ENCODE results near the gene PRKG1.
"Not testable (repeated sequence)": the region's sequence is repeated elsewhere in the genome, so short reads cannot be mapped to it uniquely, and the experiment has no call there.

The PRKG1 gene

GRCh38 chr10:51510231-51510630 lies 435.9 kb downstream of the PRKG1 start:
- DNase-seq (ENCODE audit: low spot score): no peak

DNA sequence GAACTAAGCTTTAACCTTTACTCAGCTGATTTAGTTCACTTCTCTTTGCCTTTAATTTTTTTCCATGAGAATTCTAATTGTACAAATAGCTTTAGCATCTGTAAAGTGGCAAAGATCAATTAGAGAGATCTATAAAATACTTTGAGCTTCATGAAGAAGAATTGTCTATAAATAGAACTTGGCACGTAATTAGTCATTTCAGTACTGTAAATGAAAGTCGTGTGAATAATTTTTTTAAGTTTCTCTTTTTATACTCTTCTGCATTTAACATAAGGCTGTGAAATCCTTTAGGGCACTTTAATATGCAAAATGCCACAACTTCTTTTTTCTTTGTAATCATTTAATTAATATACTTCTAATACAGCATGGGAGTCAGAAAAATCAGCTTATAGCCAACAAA lies 447.3 kb downstream of the PRKG1 start:
- no peak for DNase-seq (ENCODE audit: low spot score)

DNA sequence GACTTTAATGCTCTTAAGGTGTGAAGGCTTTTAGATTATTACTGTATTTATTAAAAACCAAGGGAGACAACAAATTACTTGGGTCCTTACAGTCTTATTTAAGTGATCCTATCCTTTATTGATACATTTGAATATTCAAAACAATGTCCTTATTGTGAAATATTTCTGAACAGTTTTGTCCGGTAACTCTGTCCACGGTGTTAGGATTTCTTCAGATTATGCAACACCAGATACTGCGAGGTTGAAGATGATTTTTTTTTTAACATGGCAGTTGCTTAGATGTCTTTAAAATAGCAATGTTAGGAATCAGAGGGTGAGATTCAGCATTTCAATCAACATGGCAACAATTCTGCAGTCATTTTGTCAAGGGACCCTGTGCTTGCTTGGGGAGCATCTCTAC lies 448.6 kb downstream of the PRKG1 start:
- no peak for DNase-seq (ENCODE audit: low spot score)

- no peak for DNase-seq (ENCODE audit: low spot score)
Measured at GRCh38 chr10:51523440-51523839, 449.2 kb downstream of the PRKG1 start.

- no peak for DNase-seq (ENCODE audit: low spot score)
Measured at GRCh38 chr10:51524041-51524440, 449.8 kb downstream of the PRKG1 start.

DNA sequence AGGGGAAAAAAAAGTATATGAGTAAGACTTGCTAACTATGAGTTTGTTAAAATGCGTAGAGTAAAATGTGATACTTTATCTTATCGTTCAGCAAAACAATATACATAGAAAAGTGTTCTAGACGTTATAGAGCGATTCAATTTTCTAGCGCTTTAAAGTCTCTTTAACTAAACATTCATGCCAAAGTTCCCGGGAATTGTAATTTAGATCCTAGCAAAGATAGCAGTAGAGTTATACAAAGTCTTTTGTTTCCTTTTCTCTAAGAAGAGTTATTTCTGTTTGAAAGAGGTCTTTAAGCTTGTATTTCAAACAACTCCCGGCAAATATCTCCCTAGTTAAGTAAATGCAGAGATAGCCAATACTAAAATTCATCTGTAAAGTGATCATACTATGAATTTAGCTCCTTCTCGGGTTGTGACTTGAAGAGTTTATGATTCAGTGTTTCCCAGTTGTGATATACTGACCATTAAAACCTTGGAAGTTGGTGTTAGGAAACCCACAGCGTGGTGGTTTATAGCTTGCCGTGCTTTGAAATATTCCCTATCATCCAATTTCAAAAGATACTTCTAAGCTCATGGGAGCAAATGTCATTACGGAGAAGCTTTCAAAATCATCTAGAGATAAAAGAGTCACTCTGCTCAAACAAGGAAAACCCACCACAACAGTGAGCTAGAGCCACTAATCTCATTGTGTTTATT lies 453.4 kb downstream of the PRKG1 start:
- DNase-seq (ENCODE audit: low spot score): no peak

- no peak for DNase-seq (ENCODE audit: low spot score)
Measured at GRCh38 chr10:51528527-51528926, 454.2 kb downstream of the PRKG1 start.

- no peak for DNase-seq (ENCODE audit: low spot score)
Measured at GRCh38 chr10:51530541-51530940, 456.3 kb downstream of the PRKG1 start.

DNA sequence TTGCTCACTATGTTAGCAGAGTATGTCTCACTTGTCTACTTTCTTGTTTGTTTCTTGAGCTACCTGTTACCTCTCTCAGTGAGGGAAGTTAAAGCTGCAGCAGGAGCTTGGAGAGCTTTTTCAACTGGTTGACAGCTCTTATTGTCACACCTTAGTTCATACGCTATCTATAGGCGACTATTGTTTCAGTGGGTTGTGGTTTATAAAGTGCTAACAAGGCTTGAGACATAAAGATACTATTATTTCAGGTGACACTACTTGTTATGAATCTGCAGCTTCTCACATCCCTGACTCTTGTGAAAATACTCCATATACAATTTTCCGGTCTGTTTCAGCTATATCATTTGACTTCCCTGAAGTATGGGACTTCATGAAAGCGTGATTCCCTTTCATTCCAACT lies 457.8 kb downstream of the PRKG1 start:
- no peak for DNase-seq (ENCODE audit: low spot score)

DNA sequence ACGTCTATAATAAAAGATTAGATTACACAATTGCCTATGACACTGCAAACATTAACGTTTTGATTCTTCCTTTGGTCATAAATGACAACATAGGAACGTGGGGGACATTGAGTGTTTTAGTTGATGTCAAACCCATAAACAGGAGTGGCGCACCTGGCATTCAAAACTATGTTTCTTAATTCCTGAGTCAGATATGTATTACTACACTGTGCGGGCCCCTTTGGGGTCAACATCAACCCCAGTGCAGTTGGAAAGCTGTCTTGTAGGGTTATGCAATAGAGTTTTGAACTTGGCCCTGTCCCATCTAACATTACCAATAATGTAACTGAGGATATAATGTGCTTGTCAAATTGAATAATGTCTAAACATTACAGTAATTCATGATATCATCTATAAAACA lies 468.6 kb downstream of the PRKG1 start:
- no peak for DNase-seq (ENCODE audit: low spot score)

GRCh38 chr10:51544933-51545332 lies 470.6 kb downstream of the PRKG1 start:
- no peak for DNase-seq (ENCODE audit: low spot score)

DNA sequence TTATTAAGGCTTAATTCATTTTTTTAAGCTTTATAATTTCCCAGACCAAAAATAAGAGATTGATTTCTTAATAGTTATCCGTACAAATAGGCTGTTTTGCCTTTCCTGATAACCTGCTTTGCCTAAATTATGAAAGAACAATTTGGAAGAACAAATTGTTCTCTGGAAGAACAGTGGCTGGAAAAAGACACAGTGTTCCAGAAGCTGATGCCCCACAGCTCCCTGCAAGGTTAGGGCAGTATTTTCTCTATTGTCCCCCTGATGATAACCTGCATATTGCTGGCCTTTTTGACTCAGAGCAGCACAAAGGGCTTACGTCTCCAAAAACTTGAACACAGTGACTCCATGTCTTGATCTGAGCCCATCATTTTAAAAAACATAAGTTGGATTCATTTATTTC lies 473.7 kb downstream of the PRKG1 start:
- no peak for DNase-seq (ENCODE audit: low spot score)

DNA sequence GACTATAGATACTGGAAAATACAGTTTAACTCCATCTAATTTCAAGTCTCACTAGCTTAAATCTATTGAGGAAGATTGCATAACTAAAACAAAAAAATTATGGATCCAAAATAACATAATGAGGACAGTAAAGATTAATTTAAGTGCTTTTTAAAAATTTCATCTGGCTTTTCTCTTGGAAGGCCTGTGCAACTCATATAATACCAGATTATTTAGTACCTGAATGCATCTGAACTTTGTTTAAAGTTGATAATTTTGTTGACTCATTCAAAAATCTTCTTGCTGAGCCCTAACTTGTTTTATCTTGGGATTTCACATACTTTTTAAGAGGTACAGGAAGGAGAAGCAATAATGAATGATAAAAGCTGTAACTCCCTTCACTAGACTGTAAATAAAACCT lies 478.6 kb downstream of the PRKG1 start:
- no peak for DNase-seq (ENCODE audit: low spot score)

DNA sequence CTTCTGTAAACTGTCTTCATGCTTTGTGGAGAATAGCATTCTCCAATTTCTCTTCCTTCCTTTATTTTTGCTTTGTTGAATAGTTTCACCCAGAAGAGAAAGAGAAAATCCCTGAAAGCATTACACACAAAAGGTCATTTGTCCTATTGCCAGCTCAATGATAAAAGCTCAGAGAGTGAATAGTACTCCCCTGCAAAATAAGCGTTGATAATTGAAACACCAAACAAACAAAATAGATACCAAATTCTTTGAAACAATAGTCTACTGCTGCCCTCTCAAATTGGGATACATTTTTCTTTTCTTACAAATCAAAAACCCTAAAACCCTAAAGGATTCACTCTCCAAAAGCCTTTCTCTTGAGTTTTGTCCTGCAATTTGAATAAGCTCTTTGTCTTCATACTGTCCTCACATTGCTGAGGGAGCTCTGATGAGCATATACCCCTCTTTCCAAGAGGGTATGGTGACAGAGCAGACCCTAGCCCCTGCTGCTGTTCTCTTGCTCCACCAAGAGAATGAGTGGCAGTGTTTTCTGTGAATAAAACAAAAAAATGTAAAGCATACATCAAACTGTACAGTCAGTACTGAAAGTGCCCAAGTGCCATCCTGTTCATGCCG lies 490.7 kb downstream of the PRKG1 start:
- DNase-seq (ENCODE audit: low spot score): no peak

- no peak for DNase-seq (ENCODE audit: low spot score)
Measured at GRCh38 chr10:51567271-51567670, 493.0 kb downstream of the PRKG1 start.

DNA sequence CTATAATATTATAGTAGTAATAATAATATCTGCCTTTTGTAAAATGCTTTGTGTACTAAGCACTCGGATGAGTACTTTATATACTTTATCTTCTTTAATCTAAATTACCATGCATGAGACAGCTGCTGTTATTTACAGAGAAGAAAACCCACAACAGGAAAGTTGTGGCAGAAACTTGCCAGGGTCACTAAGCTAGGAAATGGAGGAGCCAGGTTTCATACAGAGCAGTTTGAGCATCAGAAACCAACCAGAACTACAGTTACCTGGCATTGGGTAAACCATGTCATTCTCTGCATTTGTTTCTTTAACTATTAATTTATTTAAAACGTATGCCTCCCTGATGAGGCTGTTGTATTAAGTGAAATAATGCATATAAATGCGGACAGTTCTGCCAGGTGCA lies 495.2 kb downstream of the PRKG1 start:
- DNase-seq (ENCODE audit: low spot score): no peak

- DNase-seq (ENCODE audit: low spot score): no peak
Measured at GRCh38 chr10:51574248-51575048, 500.2 kb downstream of the PRKG1 start.

DNA sequence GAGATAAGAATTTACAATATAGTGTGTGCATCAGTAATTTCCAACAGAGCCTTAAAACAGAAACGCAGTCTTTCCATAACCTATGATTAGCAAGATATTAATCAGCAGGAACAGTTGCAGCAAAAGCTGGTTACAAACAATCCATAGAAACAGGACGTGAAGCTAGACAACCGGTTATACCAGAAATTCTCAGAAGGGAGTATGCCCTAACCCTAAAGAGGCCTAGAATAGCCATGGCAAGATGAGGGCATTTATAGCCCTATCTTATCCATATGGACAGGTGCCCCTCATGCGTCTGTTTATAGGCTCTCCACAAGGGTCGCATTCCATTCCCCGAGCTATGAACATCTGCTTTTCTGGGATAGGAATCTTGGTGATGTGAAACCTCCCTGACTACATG lies 506.9 kb downstream of the PRKG1 start:
- DNase-seq (ENCODE audit: low spot score): not testable (repeated sequence)

DNA sequence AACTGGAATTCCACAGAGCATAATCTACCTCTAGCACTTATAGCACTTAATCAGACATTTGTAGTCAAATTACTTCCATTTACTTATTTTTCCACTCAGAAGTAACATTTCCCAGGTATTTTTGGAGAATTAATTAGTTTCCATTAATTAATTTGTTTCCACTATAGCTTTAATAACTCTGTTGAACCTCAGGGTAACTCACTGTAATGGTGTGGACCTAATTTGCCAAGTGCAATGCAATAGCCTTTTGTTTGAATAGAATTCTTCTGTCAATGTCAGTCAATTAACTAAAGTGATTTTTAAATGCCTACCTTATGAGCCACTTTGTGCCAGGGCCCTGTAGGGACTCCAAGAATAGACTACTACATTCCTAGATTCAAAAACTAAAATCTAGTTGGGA lies 509.7 kb downstream of the PRKG1 start:
- no peak for DNase-seq (ENCODE audit: low spot score)

DNA sequence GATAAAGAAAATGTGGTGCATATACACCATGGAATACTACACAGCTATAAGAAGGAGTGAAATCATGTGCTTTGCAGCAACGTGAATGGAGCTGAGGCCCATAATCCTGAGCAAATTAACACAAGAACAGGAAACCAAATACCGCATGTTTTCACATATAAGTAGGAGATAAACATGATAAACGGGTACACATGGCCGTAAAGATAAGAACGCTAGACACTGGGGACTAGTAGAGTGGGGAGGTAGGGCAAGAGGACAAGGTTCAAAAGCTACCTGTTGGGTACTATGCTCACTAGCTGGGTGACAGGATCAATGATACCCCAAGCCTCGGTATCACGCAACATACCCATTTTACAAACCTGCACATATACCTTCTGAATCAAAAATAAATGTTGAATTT lies 511.5 kb downstream of the PRKG1 start:
- DNase-seq (ENCODE audit: low spot score): no peak

DNA sequence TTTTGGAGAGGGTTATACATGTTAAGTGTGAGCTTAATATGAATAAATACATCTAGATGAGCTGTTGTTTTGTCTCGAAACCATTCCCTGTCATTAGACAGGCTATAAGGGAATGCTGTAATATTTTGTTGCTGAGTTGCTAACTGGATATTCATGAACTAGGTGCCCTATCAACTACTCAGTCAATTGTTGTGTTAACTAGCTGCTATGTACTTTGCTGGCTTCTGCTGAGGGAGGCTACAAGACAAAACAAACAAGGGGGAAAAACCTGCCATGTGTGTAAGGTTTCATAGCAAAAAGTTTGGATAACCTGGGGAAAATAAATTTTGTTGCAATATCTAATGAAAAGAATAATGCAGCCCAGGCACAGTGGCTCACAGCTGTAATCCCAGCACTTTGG lies 514.7 kb downstream of the PRKG1 start:
- DNase-seq (ENCODE audit: low spot score): no peak

- no peak for DNase-seq (ENCODE audit: low spot score)
Measured at GRCh38 chr10:51590818-51591217, 516.5 kb downstream of the PRKG1 start.

GRCh38 chr10:51596695-51597094 lies 522.4 kb downstream of the PRKG1 start:
- no peak for DNase-seq (ENCODE audit: low spot score)
